Endothelial cell of umbilical vein (primary cell): ENCODE data around the gene GGN.

Experiments
- EZH2 ChIP-seq: IDR thresholded peaks from 2 replicates; pipeline ENCODE4 v1.6.1; 2012; ENCODE audit warnings: borderline replicate concordance, low read depth, mild to moderate bottlenecking, moderate library complexity, low read length, inconsistent platforms; ENCODE audit not compliant: severe bottlenecking
- POLR2A ChIP-seq: IDR thresholded peaks from 2 replicates; pipeline ENCODE4 v1.6.1; 2012; ENCODE audit warnings: low read depth, mild to moderate bottlenecking, control low read depth, low read length
- TF ChIP-seq, protein P1 (sequence below), 2 donors: IDR thresholded peaks; 1 replicate in 1 of 2; 2 replicates in 1 of 2; pipeline ENCODE4 v1.5.1; 2011; ENCODE audit warnings: low read length in 2 of 2, mild to moderate bottlenecking in 2 of 2, moderate library complexity in 2 of 2, control low read depth in 1 of 2, inconsistent platforms in 1 of 2, low read depth in 1 of 2; ENCODE audit not compliant: insufficient read depth in 1 of 2; ENCODE audit errors: extremely low read depth in 1 of 2
- TF ChIP-seq, protein P2 (sequence below): IDR thresholded peaks from 2 replicates; pipeline ENCODE4 v1.6.1; 2011; ENCODE audit not compliant: insufficient read depth, insufficient read length

DNA sequence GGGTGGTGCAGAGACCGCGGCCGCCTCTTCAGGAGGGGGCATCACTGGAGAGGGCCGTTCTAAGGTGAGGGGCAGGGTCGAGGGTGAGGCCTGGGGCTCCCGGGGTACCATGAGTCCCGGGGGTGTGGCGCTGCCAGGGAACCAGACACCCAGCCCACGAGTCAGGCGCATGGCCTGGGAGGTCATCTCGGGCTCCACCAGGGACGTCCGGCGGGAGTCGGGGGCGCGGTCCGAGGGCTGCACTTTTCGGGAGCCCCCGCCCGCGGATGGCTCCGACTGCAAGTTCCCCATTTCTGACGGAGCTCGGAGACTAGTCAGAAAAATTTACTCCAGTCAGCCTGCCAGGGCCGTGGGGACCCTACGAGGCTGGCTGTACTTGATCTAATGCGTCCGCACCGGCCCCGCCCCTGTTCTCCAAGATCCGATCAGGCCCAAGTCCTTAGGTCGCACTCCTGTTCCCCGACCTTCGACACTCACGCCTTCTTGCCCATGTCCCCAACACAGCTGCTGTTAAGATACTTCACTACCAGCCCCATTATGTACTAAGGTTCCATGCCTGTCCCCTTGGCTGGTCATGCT is 774 bp downstream of the GGN start:
- TF ChIP-seq EZH2 (no peak), POLR2A (no peak)
- TF ChIP-seq, protein P1, sequence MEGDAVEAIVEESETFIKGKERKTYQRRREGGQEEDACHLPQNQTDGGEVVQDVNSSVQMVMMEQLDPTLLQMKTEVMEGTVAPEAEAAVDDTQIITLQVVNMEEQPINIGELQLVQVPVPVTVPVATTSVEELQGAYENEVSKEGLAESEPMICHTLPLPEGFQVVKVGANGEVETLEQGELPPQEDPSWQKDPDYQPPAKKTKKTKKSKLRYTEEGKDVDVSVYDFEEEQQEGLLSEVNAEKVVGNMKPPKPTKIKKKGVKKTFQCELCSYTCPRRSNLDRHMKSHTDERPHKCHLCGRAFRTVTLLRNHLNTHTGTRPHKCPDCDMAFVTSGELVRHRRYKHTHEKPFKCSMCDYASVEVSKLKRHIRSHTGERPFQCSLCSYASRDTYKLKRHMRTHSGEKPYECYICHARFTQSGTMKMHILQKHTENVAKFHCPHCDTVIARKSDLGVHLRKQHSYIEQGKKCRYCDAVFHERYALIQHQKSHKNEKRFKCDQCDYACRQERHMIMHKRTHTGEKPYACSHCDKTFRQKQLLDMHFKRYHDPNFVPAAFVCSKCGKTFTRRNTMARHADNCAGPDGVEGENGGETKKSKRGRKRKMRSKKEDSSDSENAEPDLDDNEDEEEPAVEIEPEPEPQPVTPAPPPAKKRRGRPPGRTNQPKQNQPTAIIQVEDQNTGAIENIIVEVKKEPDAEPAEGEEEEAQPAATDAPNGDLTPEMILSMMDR (IDR thresholded peaks at IDR 0.05; ENCODE audit: extremely low read depth in 1 of 2, insufficient read depth in 1 of 2, low read depth in 1 of 2, low read length in 2 of 2): no peak
- TF ChIP-seq, protein P2, sequence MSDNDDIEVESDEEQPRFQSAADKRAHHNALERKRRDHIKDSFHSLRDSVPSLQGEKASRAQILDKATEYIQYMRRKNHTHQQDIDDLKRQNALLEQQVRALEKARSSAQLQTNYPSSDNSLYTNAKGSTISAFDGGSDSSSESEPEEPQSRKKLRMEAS: no peak
